ENCODE data around the gene CHRNB2.

GRCh38 chr1:154575147-154575927, 7.8 kb downstream of the CHRNB2 start:
- TF ChIP-seq POLR2A (IDR thresholded peaks at IDR 0.05) (no peak), CTCF (IDR thresholded peaks at IDR 0.05) (no peak)
